ENCODE measurements around the gene MYLK4.

The MYLK4 gene

DNA sequence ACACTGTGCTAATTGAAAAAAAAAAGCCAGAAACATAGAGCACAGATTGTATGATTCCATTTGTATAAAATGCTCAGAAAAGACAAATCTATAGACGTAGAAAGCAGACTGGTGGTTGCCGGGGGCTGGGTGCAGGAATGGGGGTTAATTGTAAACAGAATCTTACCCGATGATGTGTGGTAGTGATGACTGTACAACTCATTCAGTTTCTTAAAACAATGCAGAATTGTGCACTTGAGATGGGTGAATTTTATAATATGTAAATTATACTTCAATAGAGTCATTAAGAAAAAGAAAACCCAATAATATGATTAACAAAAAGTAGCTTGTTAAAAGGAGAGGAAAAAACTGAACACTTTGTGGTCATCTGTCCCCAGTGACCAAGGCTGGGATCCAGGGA, 3.7 kb upstream of the MYLK4 start:
- DNase-seq, result no peak

DNA sequence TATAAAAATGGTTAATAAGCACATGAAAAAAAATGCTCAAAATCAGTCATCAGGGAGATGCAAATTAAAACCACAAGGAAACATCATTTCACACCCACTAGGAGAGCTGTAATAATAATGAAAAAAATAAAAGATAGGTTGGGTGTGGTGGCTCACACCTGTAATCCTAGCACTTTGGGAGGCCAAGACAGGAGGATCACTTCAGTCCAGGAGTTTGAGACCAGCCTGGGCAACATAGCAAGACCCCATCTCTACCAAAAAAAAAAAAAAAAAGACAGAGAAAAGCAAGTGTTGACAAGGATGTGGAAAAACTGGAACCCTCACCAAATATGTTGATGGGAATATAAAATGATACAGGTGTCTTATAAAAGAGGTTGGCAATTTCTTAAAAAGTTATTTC, 3.0 kb upstream of the MYLK4 start:
- DNase-seq, result no peak

DNA sequence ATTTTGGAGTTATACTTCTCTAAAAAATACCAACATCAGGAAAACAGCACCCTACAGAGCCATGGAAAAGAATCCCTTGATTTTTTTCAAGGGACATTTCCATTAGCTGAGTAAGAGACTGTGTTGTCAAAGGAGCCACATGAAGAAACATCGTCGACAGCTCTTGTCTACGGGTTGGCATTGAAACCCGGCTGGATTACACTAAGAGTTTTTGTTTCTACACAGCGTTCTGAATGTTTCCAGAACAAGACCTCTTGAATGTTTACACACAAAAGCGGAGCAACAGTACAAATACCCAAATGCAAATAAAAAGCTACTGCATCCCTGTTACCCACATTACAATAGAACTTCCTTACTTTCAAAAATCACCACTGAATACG, 2.4 kb upstream of the MYLK4 start:
- DNase-seq, result no peak

DNA sequence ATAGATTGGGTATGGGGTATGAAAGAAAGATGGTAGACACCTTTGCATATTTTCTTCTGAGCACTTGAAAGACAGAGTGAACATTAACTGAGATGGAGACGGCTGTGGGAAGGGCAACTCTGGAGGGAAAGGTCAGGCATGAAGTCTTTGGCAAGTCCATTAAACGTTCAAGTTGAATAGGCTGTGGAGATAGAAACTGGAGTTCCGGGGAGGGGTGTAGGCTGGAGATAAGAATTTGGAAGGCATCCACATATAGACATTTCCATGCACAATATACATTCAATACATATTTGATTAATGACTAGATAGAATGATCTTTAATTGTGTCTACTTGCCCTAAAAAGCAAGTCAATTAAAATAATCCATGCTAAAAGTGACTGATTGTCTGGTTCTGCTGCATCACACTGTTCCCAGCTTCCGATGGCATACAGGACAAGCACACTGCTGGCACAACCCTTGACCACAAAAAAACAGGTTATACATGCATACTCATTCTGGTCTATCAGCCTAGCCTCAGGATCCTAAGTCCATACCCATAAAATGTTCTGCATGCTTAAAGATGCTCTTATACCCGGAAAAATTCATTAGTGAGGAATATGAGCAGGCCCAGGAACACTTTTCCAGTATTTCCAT, 1.9 kb upstream of the MYLK4 start:
- no peak for DNase-seq

DNA sequence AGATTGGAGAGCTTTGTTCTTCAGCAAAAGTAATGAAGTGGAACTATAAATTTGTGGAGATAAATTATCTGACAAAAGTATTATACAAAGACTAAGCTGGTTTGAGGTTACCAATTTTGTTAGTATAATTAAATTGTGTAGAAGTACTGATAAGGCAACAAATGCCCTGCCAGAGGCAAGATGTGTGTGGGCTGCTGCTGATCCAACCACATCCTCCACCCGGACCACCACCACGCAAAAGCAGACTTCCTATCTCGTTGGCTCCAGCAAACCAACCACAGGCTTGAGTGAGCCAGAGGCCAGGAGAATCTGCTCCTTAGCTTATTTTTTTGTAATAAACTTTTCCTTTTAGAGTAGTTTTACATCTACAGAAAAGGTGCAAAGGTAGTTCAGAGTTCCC, 1.1 kb upstream of the MYLK4 start:
- DNase-seq, result no peak

DNA sequence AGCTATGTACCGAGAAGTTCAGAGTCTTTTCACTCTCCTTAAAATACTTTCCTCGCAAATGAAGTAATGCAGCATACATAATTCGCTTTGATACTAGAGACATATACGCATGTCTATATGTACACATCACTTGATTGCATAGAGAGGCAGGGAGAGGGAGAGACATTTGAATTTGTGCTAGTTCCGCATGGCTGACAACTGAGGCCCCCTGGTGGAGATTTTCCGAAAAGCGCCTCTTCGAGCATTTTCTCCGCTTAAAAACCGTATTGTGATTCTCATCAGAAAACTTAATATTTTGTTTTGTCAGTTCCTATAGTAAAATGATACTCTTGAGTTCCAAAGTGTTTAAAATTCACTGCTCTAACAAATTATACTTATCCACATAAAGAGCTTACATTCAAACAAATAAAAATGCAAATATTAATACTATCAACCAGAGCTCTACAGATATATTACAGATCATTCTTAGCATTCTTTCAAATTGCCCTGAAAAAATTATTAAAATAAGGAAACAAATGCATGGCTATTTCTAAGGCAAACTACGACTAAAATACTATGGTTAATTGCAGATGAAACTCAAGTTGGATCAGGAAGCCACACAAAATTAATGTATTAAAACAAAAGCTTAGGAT, 637 bp downstream of the MYLK4 start:
- DNase-seq, result peak; percentile 77

DNA sequence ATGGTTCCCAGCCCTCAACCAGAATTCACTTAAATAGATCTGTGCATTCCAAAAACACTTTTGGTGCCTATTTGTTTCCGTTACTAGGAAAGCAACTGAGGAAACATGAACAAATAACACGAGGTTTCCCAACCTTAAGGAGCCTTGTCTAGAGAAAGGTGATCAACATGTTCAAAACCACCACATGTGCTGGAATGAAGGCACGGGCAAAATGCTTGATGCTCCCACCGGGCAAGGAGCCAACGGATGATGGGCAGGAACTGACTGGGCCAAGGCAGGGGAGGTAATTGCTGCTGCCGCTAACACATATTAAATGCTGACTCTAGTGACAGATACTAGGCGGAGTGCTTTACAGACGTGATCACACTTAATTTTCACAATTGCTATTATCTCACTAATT, 2.5 kb downstream of the MYLK4 start:
- DNase-seq, result no peak

DNA sequence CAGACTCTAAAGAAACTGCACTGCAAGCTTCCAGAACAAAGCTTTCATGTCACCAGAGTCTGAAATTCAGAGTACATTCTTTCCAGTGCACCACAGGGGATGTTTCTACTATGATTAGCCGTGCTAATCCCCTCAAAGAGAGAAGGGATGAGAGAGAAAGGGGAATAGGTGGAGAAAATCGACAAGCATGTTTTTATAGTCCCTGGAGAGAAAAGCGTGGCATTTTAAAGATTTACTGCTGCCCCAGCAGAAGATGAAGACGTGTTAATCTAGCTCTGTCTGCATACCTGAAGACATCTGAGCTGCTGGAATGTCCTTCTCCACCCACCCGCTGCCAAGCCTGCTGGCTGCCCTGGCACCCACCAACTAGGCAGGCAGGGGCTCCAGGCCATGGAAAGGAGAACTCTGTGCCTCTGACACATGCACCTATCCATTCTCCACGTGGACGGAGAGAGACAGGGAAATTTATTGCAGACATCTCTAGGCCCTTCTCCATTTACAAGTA, 4.1 kb downstream of the MYLK4 start:
- DNase-seq, result no peak

DNA sequence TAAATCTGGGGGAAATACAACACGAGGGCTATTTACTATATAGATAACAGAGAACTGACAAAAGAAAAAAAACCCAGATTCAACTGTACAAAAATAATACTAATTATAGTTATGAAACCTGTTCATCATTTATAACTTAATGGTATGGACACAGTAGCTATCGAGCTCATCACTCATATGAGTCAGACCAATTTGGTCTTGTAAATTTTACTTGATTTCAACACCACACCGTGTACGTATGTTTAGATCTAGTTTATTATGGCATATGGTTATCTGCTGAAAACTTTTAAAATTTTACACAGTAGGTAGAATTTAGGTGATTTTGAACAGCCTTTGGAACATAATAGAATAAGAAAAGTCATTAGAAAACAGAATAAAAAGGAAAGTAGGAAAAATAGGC, 5.5 kb downstream of the MYLK4 start:
- no peak for DNase-seq

DNA sequence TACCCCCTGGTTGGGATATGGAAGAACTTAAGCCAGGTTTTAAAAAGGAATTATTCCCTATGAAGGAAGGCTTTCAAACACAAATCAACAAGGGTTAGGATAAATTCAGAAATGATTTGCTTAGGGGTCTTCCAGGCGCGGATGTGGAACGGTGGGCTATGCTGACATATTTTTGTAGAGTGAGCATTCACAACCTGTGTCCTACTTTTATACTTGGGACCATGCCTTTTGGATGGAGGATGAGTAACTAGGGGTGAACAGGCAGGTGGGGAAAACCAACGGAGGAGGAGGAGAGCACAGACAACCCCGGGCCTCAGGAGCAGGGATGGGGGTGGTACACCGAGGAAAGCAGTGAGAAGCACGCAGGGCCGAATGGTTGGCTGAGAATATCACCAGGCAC, 5.9 kb downstream of the MYLK4 start:
- DNase-seq, result no peak

DNA sequence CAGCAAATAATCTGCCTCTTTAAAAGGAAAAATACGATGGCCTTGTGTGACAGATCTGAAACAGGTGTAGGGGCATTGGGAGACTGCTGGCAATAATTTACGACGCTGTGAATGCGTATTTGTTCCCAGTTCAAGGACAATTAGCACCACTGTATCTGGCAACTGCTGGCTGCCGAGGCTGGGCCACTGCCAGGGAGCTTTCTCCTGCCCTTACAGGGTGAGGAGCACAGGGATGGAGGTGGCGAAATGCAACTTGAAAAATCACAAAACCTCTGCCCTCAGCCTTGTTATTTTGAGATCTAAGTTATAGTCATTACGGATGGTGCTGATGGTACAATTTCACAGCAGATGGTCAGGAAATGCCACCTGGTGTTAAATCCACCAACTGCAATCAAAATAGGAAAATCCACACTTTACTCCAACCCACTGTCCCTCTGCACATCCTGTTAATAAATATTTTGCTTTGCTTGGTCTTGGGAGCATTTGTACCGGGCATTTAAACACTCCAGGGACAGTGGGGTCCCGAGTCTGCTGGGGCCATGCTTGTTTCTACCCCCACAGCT, 6.4 kb downstream of the MYLK4 start:
- no peak for DNase-seq

DNA sequence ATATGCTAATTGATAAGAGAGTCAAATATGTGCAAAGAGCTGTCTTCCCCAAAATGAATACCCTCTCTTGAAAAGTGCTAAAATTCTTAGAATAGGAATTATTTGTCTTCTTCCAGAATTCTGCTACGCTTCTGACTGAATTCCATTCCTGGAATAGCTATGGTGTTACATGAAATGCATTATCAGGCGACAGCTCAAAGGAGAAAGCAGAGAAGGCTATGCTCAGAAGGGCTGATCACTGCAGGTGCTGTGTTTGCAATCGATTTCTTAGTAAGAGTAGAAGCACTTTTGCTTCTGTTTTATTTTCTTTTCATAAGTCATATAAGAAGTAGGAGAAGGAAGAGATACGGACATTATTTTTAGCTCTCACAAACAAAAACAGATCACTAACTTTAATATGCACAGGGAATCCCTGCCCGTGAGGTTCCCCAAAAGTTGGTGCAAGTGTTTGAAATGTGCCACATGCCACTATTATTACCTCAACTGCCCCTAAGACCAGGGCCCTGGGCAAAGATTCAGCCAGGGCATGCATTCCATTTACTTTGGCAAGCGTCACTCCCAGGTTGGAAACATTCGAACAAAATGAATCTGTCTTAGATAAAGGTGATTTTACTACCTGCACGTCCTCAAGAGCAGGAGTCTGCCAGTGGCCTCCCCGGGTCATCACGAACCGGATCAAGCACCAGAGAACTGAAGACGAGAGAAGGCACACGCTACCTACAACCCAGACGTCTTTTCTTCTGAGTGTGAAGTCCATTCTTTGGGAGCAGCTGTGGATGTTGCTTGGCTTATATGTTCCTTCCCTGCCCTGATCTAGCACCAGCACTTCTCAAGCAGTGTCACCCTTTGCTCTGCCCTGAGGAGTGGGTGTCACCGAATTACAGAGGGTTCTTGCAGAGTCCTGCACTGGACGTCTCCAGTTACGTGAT, 7.2 kb downstream of the MYLK4 start:
- DNase-seq, result no peak

DNA sequence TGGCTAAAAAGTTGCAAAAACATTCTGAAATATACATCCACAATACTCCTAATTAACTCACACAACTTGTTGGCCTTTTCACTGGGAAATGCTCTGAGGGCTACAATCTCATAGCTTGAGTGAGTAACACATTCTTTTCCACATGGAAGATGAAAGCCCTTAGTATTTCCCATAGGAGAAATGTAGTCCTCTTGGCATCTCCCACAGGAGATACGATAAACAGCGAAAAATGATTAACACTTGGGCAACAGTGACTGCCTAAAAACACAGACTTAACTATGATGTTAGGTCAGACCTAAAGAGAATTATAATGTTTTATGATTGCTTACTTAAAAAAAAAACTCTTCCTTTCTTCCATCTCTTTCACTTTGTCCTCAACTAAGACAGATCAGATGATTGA, 9.0 kb downstream of the MYLK4 start:
- DNase-seq, result no peak

DNA sequence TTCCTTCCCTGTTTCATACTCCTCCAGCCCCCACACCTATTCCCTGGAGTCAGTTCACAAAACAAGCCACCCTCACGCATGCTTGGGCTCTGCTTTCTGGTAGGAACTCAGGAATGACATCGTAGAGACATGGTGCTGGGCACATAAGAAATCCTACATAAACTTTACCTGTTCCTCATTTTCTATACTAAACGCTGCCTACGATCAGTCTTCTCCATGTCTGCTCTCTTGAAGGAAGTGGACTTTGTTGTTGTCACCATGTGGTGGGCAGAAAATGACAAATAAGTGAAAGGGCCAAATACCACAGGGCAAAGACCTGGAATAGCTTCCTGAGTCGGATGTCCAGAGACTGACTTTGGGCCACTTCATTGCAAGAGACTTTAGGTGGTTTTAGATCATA, 10.1 kb downstream of the MYLK4 start:
- DNase-seq, result no peak

DNA sequence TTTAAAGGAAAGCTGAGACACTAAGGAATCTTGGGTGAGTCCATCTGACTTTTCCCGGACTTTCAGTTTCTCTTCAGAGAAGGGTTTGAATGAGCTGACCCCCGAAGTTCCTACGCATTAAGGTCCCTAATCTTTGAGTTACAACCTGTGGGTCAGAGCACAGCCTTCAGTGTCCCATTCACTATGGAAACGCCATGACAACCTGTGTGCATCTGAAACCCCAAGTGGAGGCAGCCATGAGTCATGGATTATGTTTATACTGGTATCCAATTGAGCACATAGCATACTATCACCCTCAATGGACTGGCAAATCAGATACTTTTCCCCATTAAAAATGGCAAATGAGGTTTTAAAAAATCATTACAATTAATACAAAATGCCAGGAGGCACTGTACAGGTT, 11.4 kb downstream of the MYLK4 start:
- DNase-seq, result peak; percentile 44

DNA sequence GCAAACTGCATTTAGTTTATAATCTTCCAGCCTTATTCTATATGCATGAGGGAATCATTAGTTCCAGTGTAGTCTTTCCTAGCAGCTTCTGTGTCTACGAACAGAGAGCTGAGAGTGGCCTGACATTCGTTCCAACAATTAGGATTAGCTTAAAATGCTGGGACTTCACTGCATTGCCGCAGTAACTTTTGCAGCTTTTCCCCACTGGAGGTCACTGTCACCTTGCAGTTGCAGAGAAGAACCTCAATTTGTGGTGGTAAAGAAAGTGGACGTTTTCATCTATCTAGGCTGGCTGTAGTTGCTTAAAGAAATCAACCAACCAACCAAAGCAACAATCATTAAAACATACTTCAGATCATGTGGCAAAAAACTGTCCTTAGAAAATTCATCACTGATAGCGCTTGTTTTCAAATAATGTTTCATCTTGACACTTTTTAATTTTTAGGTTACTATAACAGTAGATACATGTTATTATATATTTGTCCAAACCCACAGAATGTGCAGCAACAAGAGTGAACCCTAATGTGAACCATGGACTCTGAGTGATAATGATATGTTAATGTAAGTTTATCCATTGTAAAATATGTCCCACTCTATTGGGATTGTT, 12.2 kb downstream of the MYLK4 start:
- peak; percentile 56 for DNase-seq

DNA sequence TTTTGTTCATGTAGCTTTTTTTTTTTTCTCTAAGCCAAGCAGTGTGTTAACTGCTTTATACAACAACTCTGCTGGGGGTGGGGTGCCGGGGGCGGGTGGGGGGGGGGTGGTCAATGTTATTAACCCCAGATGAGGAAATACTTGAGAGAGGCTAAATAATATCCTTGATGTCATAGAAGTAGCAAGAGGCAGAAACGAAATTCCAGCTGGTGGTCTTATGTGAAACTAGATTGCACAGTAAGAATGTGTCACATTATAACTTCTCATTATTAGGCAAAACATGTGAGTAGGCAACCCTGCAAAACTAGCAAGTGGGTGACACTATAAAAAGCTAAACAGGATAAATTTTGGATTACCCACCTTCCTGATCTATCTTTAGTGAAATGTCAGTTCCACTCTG, 12.8 kb downstream of the MYLK4 start:
- no peak for DNase-seq

DNA sequence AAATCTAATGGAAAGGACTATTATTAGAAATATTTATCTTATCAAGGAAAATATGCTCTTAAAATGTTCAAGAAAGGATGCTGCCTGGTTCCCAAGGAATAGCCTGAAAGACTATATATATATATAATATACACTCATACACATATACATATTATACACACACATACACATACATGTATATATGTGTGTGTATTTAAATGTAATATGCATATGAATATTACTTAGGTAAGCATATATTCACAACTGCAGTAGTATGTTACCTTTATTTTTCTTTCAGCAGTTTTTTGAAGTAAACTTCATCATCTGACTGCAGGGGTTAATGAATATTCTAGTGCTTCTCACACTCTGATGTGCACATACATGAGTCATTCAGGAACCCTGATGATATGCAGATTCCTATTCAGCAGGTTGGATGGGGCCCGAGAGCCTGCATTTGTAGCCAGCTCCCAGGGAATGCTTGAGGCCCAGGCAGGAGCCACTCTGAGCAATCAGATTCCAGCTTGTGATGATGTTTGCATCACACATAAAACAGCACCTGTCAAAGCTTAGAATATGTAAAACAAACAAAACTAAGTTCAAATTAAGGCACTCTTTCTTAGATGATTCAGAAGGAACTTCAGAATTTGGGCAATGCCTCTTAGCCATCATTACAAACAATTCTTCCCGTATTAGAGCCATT, 16.1 kb downstream of the MYLK4 start:
- no peak for DNase-seq

DNA sequence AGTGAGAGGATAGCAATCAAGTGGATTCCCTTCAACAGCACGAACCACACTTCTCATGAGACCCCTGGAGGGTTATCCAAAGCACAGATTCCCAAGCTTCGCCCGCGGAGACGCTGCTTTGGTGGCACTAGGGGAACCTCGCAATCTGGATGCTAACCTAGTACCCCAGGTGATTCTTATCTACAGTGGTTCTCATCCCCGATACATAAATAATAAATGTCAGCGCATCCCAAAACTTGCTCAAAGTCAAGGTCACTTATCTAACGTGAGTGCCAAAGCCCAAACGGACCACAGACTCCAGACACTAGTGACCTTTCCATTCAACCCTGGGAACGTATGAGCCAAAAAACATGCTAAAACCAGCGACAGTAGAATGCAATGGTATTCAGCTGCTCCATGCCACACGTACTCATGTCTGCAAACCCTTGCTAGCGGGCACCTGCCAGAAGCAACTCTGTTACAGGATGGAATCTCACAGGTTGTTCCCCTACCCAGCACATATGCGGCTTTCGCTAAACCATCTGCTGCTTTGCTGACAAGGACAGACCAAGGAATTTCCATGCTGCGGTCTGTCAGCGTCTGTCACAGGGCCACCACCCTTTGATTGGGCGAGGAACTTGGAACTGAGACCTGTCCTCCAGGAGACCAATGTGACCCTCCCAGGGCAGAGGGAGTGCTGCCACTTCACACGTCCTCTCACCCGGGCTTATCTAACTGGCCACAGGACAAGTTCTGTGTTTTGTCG, 16.8 kb downstream of the MYLK4 start:
- DNase-seq, result no peak

DNA sequence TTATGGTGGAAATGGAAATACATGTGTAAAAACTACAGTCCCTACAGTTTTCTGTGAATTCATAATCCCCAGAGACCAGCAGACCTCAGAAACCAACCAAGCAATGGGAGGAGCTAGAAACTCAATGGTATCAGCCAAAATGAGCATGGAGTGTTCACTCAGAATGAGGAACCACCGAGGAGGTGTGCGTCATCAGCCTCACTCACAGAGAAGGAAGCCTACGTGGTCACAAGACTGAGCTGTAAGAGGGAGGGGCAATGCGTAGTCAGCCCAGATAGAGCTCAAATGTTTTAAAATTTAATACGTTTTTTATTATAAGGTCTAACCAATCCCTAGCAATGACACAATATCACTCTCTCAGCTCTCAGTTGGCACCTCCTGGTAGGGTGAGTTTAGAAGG, 17.4 kb downstream of the MYLK4 start:
- peak; percentile 50 for DNase-seq

DNA sequence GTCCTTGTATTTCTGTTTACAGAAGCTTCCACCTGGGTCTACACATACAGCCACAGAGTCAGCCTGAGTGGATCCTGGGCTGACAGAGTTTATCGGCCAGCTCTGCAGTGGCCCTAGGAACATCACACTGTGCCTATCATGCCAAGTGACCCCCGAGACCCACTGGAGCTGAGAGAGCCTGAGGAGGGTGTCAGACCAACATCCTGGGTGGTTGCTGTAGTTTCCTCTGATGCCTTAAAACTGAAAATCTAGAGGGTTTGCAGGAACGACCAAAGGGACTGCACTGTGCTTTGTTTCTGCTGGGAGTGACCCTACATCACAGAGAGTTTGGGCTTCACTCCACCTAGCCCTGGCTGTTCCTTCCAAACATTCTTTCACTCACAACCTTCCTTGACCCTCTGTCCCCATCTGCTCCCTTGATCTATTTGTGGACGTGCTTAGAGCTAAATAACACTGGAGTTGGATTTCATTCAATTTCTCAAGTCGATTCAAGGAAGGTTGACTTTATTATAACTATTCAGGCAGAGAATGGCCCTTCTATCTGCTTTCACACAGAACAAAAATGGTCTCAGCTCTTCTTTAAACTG, 18.1 kb downstream of the MYLK4 start:
- DNase-seq, result no peak
